Ectodermal cell (in vitro differentiated cells): ENCODE data around the gene C19orf47.

Experiments
- H3K27ac ChIP-seq: 2 replicates; pipeline ENCODE4 v1.7.0; 2013; ENCODE audit warnings: mild to moderate bottlenecking, low read depth, low read length; ENCODE audit not compliant: insufficient read depth, poor library complexity, severe bottlenecking
- H3K27me3 ChIP-seq: 2 replicates; pipeline ENCODE4 v1.7.0; 2013; ENCODE audit warnings: mild to moderate bottlenecking, low read length; ENCODE audit not compliant: insufficient read depth, control insufficient read depth, poor library complexity, severe bottlenecking
- H3K36me3 ChIP-seq: one replicate; pipeline ENCODE4 v1.7.0; 2013; ENCODE audit warnings: low read length; ENCODE audit not compliant: control insufficient read depth, insufficient read depth
- H3K4me1 ChIP-seq: one replicate; pipeline ENCODE4 v1.7.0; 2013; ENCODE audit warnings: low read length; ENCODE audit not compliant: control insufficient read depth, insufficient read depth
- H3K4me3 ChIP-seq: 2 replicates; pipeline ENCODE4 v1.7.0; 2013; ENCODE audit warnings: low read depth, low read length, control low read depth; ENCODE audit not compliant: insufficient read depth
- H3K9me3 ChIP-seq: 2 replicates; pipeline ENCODE4 v1.7.0; 2013; ENCODE audit warnings: mild to moderate bottlenecking, low read length, moderate library complexity; ENCODE audit not compliant: control insufficient read depth
- WGBS, 2 experiments: methylation state at CpG; one replicate each; pipeline ENCODE4 v1.1.7; 2013; ENCODE audit warnings: missing lambda C conversion rate in 2 of 2; 5-methylcytosine and 5-hydroxymethylcytosine counted together

The C19orf47 gene

DNA sequence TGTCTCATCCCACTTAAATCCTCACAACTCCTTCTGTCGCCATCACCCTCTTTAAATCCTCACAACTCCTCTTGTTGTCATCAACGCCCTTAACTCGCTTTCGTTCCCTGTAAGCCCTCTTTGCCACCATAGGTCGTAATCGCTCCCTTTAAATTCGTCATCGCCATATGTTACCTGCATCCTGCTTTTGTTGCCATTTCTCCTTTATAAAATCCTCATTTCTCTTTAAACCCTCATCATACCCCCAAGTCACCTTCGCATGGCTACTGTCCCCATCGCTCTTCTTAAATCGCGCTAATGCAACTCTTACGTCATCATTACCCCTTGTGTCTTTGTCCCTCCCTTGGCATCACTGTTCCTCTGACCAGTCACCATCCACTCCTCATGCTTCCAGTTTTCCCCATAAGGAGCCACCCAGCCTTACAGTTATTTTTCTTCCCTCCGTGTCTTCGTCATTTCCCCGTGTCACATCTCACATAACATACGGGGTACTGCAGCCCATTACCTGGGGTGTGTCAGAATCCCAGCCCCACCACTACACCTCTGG lies 837 bp upstream of the C19orf47 start:
- H3K27ac ChIP-seq, result no peak overlapping the region
- H3K9me3 ChIP-seq, result no peaks in the 10 kb centered on the region
- H3K4me3 ChIP-seq, result peak overlapping the region; percentile 88
- 17 to 20% methylated on average over 17 of the region's 17 CpGs for WGBS, 2 experiments
- no peaks in the 10 kb centered on the region for H3K36me3 ChIP-seq
- no peaks in the 10 kb centered on the region for H3K4me1 ChIP-seq
- H3K27me3 ChIP-seq, result no peaks in the 10 kb centered on the region

DNA sequence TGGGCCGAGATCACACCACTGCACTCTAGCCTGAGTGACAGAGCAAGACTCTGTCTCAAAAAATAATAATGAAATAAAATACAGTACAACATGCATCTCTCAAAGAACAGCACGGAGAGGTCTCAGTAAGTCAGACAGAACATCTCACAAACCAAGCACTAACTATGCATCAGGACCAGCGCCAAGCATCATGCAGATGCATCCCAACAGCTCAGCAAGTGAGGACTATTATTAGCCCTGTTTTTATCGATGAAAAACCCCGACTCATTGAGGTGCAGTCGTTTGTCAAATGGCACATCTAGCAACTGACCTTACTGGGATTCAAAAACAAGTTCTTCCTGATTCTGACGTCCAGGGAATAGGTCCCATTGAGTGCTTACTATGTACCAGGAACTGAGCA lies 3.8 kb downstream of the C19orf47 start:
- H3K36me3 ChIP-seq, result no peaks in the 10 kb centered on the region
- no peak overlapping the region for H3K4me3 ChIP-seq
- WGBS, 2 experiments, result 89 to 94% methylated on average over 7 of the region's 7 CpGs
- H3K27me3 ChIP-seq, result no peaks in the 10 kb centered on the region
- no peaks in the 10 kb centered on the region for H3K9me3 ChIP-seq
- H3K27ac ChIP-seq, result no peak overlapping the region
- H3K4me1 ChIP-seq, result no peaks in the 10 kb centered on the region

DNA sequence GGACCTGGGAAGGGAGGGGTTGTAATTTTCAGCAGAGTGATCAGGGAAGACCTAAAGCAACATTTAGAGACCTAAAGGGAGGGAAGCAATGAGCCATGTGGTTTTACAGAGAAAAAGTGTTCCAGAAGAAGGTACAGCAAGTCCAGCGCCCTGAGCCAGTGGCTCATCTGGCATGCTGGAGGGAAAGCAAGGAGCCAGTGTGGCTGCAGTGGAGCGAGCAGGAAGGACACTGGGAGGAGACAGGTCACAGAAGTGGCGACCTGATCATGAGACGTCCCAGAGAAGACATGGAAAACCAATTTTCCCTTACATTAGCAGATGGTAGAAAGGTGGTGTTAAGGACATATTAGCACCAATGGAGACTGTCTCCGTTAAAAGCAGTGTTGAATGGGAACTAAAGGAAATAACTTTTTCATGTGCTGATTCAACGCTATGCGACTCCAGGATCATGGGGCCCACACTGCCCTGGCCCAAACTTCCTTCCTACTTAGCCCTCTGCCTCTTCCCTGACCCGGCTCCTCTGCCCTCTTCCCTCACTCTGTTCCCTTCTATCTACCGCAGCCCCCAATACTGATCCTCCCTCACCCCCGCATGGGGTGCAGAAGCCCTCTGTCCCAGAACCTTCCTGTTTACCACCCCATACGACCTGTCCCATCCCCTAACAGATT lies 5.4 kb downstream of the C19orf47 start:
- H3K27ac ChIP-seq, result no peak overlapping the region
- H3K9me3 ChIP-seq, result no peaks in the 10 kb centered on the region
- no peaks in the 10 kb centered on the region for H3K4me1 ChIP-seq
- H3K36me3 ChIP-seq, result no peaks in the 10 kb centered on the region
- H3K4me3 ChIP-seq, result no peak overlapping the region
- 91 to 94% methylated on average over 10 to 11 of the region's 11 CpGs for WGBS, 2 experiments
- H3K27me3 ChIP-seq, result no peaks in the 10 kb centered on the region

DNA sequence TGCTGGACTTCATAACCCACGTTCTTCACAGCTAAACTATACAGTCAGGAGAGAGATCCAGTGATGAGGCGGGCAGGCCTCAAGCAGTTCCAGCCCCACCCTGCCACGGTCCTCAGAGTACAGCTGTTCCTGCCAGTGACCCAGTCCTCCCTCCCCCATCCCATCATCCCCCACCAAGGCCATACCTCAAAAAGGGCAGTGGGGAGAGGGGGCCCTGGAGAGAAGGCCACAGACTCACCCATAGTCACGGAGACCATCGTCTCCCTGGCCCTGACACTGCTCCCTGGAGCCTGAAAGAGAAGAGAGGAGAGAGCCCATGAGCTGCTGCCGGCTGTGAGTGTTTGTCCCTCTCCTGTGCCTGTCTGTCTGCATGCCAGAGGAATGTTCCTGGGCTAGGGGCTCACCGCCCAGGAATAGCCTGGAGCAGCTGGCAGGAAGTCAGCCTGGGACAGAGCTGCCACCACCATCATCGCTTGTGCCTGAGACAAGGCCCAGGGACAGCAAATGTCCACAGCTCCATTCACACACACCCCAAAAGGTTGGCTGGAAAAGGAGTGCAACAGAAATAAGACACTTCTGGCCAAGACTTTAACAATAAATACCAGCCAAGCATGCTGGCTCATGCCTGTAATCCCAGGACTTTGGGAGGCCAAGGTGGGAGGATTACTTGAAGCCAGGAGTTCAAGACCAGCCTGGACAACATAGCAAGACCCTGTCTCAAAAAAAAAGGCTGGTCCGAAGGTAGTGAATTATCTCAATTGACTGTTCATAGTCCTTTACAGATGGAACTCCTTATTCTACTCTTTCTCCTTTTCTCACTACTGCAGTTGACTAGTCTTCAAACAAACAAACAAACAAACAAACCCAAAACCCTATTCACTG lies 6.4 kb downstream of the C19orf47 start:
- no peaks in the 10 kb centered on the region for H3K9me3 ChIP-seq
- no peak overlapping the region for H3K27ac ChIP-seq
- no peak overlapping the region for H3K4me3 ChIP-seq
- H3K4me1 ChIP-seq, result no peaks in the 10 kb centered on the region
- 94 to 97% methylated on average over 9 of the region's 9 CpGs for WGBS, 2 experiments
- H3K27me3 ChIP-seq, result no peaks in the 10 kb centered on the region
- no peaks in the 10 kb centered on the region for H3K36me3 ChIP-seq

DNA sequence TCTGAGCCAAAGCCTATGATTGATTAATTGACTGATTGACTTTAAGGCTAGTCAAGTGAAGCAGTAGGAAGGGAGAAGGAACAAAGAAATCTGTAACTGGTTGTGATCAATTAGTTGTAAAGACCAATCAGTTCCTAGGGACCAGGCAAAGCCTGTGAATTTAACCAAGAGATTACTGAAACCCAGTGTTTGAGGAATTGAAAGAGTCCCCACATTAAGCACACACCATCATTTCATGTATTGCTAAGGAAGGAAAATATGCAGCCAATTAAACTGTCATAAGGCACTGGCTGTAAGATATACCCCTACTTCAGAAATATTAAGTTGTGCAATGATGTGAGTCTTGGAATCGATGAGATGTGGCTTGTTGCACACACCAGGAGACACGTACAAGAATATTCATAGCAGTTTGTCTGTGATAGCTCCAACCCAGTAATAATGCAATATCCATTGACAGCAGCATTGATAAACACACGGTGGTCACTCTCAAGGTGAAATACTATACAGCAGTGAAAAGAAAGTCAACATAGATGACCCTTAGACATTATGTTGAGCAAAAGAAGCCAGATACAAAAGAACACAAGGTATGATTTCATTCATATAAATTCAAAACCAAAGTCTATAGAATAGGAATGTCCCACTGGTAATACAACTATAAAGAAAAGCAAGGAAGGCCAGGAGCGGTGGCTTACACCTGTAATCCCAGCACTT lies 9.0 kb downstream of the C19orf47 start:
- no peaks in the 10 kb centered on the region for H3K36me3 ChIP-seq
- H3K4me1 ChIP-seq, result no peaks in the 10 kb centered on the region
- no peak overlapping the region for H3K4me3 ChIP-seq
- 96 to 97% methylated on average over 4 of the region's 4 CpGs for WGBS, 2 experiments
- no peaks in the 10 kb centered on the region for H3K27me3 ChIP-seq
- no peak overlapping the region for H3K27ac ChIP-seq
- H3K9me3 ChIP-seq, result no peaks in the 10 kb centered on the region

DNA sequence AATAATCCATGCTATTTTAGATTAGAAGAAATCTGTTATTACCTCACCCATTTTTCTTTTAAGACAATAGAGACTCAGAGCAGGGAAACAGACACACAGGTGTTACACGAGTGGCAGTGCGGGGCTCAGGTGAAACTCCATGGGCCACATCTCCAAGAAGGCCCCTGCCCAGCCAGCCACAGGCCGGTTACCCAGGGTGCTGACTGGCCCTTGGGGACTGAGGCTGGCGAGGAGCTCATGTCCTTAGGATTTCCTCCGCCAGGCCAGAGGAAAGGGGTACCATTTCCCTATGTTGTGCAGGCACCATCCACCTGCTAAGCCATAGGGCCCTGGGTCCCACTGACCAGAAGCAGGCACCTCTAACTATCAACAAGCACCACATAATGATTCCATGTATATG lies 10.6 kb downstream of the C19orf47 start:
- Histone ChIP-seq H3K27me3 (no peaks in the 10 kb centered on the region), H3K4me1 (no peaks in the 10 kb centered on the region), H3K27ac (no peak overlapping the region), H3K9me3 (no peaks in the 10 kb centered on the region), H3K4me3 (no peak overlapping the region), H3K36me3 (peaks cover 5% of the 10 kb centered on the region)
- 95 to 96% methylated on average over 5 of the region's 5 CpGs for WGBS, 2 experiments

DNA sequence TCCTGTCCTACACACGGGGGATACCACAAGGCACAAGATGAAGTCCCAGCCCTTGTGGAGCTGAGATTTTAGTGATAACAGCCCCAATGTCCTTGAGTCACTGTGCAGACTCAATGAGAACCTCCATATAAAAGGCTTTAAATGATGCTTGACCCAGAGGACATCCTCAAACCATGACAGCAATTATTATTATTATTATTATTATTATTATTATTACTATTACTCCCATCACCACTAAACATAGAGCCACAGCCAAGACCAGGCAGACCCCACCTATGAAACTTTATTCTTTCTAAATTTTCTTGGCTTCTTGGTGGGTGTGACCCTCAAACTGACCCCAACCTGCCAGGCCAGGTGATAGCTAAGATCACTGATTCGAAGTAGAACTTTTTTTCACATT lies 11.1 kb downstream of the C19orf47 start:
- Histone ChIP-seq H3K9me3 (no peaks in the 10 kb centered on the region), H3K4me1 (no peaks in the 10 kb centered on the region), H3K4me3 (no peak overlapping the region), H3K36me3 (peaks cover 5% of the 10 kb centered on the region), H3K27ac (no peak overlapping the region), H3K27me3 (no peaks in the 10 kb centered on the region)
- WGBS, 2 experiments, result 95% methylated on average over 2 of the region's 2 CpGs

DNA sequence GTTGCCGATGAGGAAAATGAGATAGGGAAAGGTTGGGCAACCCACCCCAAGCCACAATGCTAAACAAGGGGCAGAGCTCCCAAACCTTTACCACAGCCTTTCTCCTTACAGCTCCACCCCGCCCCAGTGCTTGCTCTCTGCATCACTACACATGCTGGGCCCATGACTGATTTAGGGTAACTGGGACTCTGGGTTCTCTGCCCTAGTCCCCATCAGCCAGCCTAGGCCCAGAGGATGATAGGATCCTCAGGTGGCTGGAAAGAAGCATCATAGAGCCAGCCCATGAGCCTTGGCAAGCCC lies 11.6 kb downstream of the C19orf47 start:
- Histone ChIP-seq H3K27ac (no peak overlapping the region), H3K36me3 (peaks cover 5% of the 10 kb centered on the region), H3K27me3 (no peaks in the 10 kb centered on the region), H3K4me3 (no peak overlapping the region), H3K4me1 (no peaks in the 10 kb centered on the region), H3K9me3 (no peaks in the 10 kb centered on the region)
- 94 to 100% methylated on average over 2 of the region's 2 CpGs for WGBS, 2 experiments

DNA sequence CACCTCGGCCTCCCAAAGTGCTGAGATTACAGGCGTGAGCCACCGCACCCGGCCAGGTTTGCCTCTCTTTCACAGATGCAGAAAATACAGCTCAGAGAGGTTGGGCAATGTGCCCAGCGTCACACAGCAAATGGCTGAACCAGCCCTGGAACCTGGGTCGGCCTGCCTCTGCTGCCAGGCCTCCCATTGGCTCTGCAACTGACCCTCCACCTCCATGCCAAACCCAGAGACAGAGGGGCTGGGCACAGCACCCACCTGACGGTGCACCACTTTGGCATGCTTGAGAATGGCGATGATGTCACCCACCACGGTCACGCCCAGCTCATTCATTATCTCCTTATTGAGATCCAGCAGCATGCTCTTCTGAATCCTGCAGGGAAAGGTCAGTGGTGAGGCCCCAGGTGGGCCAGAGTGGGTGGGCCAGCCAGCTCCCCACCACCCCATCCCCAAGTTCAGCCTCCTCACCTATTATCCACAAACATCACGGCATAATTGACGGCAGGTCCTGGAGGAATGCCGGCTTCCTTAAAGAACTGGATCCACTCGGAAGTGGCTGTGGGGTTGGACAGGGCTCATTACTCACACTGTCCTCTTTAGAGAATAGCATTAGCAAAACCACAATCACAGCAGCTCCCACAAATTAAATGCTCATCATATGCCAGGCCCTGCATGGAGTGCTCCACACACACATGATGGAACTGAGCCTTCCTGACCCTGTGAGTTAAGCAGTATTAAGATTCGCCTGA lies 12.2 kb downstream of the C19orf47 start:
- Histone ChIP-seq H3K4me3 (no peak overlapping the region), H3K36me3 (peaks cover 5% of the 10 kb centered on the region), H3K27ac (no peak overlapping the region), H3K9me3 (no peaks in the 10 kb centered on the region), H3K4me1 (no peaks in the 10 kb centered on the region), H3K27me3 (no peaks in the 10 kb centered on the region)
- WGBS, 2 experiments, result 94 to 95% methylated on average over 15 of the region's 15 CpGs
